ENCODE data around the gene KSR2. TPM values are rescaled to one million over a fixed set of nuclear protein-coding genes. Genes with fewer than 3 reads are reported as not detected.

Gene KSR2
- total RNA-seq, 2 donors from 2014 or later: 0.07 to 0.08 TPM

- Histone ChIP-seq H3K4me1 (no peaks in the 10 kb centered on the region), H3K27ac (no peak overlapping the region), H3K36me3 (no peaks in the 10 kb centered on the region), H3K4me3 (no peak overlapping the region), H3K9me3 (no peaks in the 10 kb centered on the region), H3K27me3 (no peaks in the 10 kb centered on the region)
- TF ChIP-seq CTCF (IDR thresholded peaks at IDR 0.05): no peak
- no peak for DNase-seq (ENCODE audit: low spot score)
Observed at GRCh38 chr12:117453961-117454360, 514.8 kb downstream of the KSR2 start.

GRCh38 chr12:117452112-117452511 is 516.7 kb downstream of the KSR2 start:
- Histone ChIP-seq H3K4me3 (no peak overlapping the region), H3K27me3 (no peaks in the 10 kb centered on the region), H3K9me3 (no peaks in the 10 kb centered on the region), H3K36me3 (no peaks in the 10 kb centered on the region), H3K27ac (no peak overlapping the region), H3K4me1 (no peaks in the 10 kb centered on the region)
- no peak for DNase-seq (ENCODE audit: low spot score)
- no peak for TF ChIP-seq CTCF (IDR thresholded peaks at IDR 0.05)

- Histone ChIP-seq H3K4me1 (no peaks in the 10 kb centered on the region), H3K4me3 (no peak overlapping the region), H3K27me3 (no peaks in the 10 kb centered on the region), H3K27ac (no peak overlapping the region), H3K9me3 (no peaks in the 10 kb centered on the region), H3K36me3 (no peaks in the 10 kb centered on the region)
- TF ChIP-seq CTCF (IDR thresholded peaks at IDR 0.05): no peak
- no peak for DNase-seq (ENCODE audit: low spot score)
Observed at GRCh38 chr12:117450209-117450608, 518.6 kb downstream of the KSR2 start.

GRCh38 chr12:117447665-117448366 is 521.0 kb downstream of the KSR2 start:
- H3K4me3 ChIP-seq: no peak overlapping the region

GRCh38 chr12:117444781-117445180 is 524.0 kb downstream of the KSR2 start:
- Histone ChIP-seq H3K4me3 (no peak overlapping the region), H3K27ac (no peak overlapping the region), H3K4me1 (no peaks in the 10 kb centered on the region), H3K27me3 (no peaks in the 10 kb centered on the region), H3K9me3 (no peaks in the 10 kb centered on the region), H3K36me3 (no peaks in the 10 kb centered on the region)
- no peak for DNase-seq (ENCODE audit: low spot score)
- no peak for TF ChIP-seq CTCF (IDR thresholded peaks at IDR 0.05)

More at GRCh38 chr12:117447665-117448366, 521.0 kb downstream of the KSR2 start:
- H3K27me3 ChIP-seq: no peaks in the 10 kb centered on the region
- H3K9me3 ChIP-seq: no peaks in the 10 kb centered on the region
- H3K4me1 ChIP-seq: no peaks in the 10 kb centered on the region
- TF ChIP-seq CTCF (IDR thresholded peaks at IDR 0.05): no peak
- no peak for DNase-seq (ENCODE audit: low spot score)
- H3K27ac ChIP-seq: no peak overlapping the region
- H3K36me3 ChIP-seq: no peaks in the 10 kb centered on the region

- no peak for DNase-seq (ENCODE audit: low spot score)
- Histone ChIP-seq H3K36me3 (no peaks in the 10 kb centered on the region), H3K27me3 (no peaks in the 10 kb centered on the region), H3K9me3 (no peaks in the 10 kb centered on the region), H3K4me3 (no peak overlapping the region), H3K4me1 (no peaks in the 10 kb centered on the region), H3K27ac (no peak overlapping the region)
- TF ChIP-seq CTCF (IDR thresholded peaks at IDR 0.05): no peak
Observed at GRCh38 chr12:117441751-117442150, 527.0 kb downstream of the KSR2 start.

Data from right atrium auricular region (tissue), 2 donors.